ENCODE measurements around the gene RSBN1. TPM values are rescaled to one million over a fixed set of nuclear protein-coding genes. Genes with fewer than 3 reads are reported as not detected.

The RSBN1 gene
- total and polyA plus RNA-seq, 10 of the 15 experiments (the other 5 are each of a cell fraction or from before 2014, with no cell fraction given) = 2.9 to 26.8 (median 11.5) TPM

DNA sequence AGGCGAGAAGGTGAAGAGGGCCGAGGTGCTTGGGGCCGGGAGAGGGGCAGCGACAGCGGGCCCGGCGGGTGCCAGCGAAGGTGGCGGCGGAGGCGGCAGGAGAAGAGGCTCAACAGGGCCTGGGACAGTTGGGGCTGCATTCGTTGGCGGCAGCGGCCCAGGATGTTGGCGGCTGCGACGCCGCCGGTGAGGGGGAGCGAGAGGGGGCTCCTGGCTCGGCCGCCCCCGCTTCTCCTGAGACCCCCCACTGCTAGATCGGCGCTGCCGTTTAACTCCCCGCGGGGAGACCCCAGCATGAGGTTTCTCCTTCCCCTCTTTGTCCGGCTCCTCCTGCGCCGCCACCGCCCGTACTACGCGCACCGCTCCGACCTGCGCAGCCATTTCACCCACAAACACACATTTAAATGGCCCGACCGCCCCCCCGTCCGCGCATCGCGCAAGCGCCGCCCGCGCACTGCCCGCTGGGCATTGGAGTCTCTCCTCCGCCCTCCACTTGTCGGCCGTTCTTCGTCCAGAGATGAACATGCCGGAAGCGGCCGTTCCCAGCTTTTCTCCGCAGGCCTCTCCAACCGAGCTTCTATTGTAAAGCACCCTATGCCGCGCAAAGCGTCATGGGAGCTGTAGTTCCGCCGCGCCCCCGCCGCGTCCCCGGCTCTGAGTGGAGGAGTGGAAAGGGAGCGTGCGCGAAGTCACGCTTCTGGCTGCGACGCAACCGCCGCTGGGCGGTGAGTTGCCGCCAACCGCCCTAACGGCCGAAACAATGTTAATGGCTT is at the start of gene RSBN1 (continued):
- TF ChIP-seq, protein P1, sequence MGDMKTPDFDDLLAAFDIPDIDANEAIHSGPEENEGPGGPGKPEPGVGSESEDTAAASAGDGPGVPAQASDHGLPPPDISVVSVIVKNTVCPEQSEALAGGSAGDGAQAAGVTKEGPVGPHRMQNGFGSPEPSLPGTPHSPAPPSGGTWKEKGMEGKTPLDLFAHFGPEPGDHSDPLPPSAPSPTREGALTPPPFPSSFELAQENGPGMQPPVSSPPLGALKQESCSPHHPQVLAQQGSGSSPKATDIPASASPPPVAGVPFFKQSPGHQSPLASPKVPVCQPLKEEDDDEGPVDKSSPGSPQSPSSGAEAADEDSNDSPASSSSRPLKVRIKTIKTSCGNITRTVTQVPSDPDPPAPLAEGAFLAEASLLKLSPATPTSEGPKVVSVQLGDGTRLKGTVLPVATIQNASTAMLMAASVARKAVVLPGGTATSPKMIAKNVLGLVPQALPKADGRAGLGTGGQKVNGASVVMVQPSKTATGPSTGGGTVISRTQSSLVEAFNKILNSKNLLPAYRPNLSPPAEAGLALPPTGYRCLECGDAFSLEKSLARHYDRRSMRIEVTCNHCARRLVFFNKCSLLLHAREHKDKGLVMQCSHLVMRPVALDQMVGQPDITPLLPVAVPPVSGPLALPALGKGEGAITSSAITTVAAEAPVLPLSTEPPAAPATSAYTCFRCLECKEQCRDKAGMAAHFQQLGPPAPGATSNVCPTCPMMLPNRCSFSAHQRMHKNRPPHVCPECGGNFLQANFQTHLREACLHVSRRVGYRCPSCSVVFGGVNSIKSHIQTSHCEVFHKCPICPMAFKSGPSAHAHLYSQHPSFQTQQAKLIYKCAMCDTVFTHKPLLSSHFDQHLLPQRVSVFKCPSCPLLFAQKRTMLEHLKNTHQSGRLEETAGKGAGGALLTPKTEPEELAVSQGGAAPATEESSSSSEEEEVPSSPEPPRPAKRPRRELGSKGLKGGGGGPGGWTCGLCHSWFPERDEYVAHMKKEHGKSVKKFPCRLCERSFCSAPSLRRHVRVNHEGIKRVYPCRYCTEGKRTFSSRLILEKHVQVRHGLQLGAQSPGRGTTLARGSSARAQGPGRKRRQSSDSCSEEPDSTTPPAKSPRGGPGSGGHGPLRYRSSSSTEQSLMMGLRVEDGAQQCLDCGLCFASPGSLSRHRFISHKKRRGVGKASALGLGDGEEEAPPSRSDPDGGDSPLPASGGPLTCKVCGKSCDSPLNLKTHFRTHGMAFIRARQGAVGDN (IDR thresholded peaks at IDR 0.05) = no peak
- TF ChIP-seq PKNOX1 (IDR thresholded peaks at IDR 0.05) (peak; percentile 83), BMI1 (IDR thresholded peaks at IDR 0.05; ENCODE audit: borderline replicate concordance) (no peak), ZNF217 (IDR thresholded peaks at IDR 0.05) (no peak), KLF5 (IDR thresholded peaks at IDR 0.05; ENCODE audit: partially characterized antibody) (peak; percentile 72), ELK1 (IDR thresholded peaks at IDR 0.05; ENCODE audit: low read depth, low read length) (peak; percentile 85), IKZF2 (IDR thresholded peaks at IDR 0.05) (peak; percentile 80), CEBPB (IDR thresholded peaks at IDR 0.05; ENCODE audit: borderline replicate concordance in 1 of 2, low read depth in 2 of 2, low read length in 2 of 2) (no peak), NBN (IDR thresholded peaks at IDR 0.05) (peak; percentile 72), HDAC6 (IDR thresholded peaks at IDR 0.05; ENCODE audit: unreplicated experiment) (no peak), ZNF207 (IDR thresholded peaks at IDR 0.05; ENCODE audit: borderline replicate concordance) (0 out of 2 replicates have a peak, but pooled peaks have one; percentile 36), ZNF622 (IDR thresholded peaks at IDR 0.05) (no peak), NFXL1 (IDR thresholded peaks at IDR 0.05; ENCODE audit: borderline replicate concordance) (no peak), JUND (IDR thresholded peaks at IDR 0.05; ENCODE audit: low read depth, low read length) (peak; percentile 8; the same call in 1 of the 2 replicates), IKZF1 (conservative IDR thresholded peaks at IDR 0.05) (peak; percentile 99)
- TF ChIP-seq, protein P2, sequence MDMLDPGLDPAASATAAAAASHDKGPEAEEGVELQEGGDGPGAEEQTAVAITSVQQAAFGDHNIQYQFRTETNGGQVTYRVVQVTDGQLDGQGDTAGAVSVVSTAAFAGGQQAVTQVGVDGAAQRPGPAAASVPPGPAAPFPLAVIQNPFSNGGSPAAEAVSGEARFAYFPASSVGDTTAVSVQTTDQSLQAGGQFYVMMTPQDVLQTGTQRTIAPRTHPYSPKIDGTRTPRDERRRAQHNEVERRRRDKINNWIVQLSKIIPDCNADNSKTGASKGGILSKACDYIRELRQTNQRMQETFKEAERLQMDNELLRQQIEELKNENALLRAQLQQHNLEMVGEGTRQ (IDR thresholded peaks at IDR 0.05; ENCODE audit: borderline replicate concordance, low read depth, low read length) = no peak; the same call in 1 of the 2 replicates
- TF ChIP-seq, protein P3, sequence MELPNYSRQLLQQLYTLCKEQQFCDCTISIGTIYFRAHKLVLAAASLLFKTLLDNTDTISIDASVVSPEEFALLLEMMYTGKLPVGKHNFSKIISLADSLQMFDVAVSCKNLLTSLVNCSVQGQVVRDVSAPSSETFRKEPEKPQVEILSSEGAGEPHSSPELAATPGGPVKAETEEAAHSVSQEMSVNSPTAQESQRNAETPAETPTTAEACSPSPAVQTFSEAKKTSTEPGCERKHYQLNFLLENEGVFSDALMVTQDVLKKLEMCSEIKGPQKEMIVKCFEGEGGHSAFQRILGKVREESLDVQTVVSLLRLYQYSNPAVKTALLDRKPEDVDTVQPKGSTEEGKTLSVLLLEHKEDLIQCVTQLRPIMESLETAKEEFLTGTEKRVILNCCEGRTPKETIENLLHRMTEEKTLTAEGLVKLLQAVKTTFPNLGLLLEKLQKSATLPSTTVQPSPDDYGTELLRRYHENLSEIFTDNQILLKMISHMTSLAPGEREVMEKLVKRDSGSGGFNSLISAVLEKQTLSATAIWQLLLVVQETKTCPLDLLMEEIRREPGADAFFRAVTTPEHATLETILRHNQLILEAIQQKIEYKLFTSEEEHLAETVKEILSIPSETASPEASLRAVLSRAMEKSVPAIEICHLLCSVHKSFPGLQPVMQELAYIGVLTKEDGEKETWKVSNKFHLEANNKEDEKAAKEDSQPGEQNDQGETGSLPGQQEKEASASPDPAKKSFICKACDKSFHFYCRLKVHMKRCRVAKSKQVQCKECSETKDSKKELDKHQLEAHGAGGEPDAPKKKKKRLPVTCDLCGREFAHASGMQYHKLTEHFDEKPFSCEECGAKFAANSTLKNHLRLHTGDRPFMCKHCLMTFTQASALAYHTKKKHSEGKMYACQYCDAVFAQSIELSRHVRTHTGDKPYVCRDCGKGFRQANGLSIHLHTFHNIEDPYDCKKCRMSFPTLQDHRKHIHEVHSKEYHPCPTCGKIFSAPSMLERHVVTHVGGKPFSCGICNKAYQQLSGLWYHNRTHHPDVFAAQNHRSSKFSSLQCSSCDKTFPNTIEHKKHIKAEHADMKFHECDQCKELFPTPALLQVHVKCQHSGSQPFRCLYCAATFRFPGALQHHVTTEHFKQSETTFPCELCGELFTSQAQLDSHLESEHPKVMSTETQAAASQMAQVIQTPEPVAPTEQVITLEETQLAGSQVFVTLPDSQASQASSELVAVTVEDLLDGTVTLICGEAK (IDR thresholded peaks at IDR 0.05; ENCODE audit: borderline replicate concordance) = peak; percentile 95

All from GM12878 (cell line).